ENCODE data around the gene GJA10.
"Not testable (repeated sequence)": the region's sequence is repeated elsewhere in the genome, so short reads cannot be mapped to it uniquely, and the experiment has no call there.

GJA10 gene

GRCh38 chr6:89887452-89888137, 6.7 kb upstream of the GJA10 start:
- Histone ChIP-seq H2BK15ac (replicated peaks; ENCODE audit: low read depth) (no peak overlapping the region), H3K56ac (ENCODE audit: low read length) (no peak overlapping the region), H3K18ac (ENCODE audit: low read length) (no peak overlapping the region), H3K36me3 (ENCODE audit: control insufficient read depth, insufficient read depth, low read length) (no peaks in the 10 kb centered on the region), H2BK5ac (ENCODE audit: low read length) (no peak overlapping the region), H4K8ac (ENCODE audit: low read depth, low read length) (no peak overlapping the region), H3K4me3 (ENCODE audit: low read length) (no peak overlapping the region), H2AK5ac (ENCODE audit: low read length) (no peak overlapping the region), H3K4me1 (ENCODE audit: control insufficient read depth, low read depth, low read length) (peaks cover 2% of the 10 kb centered on the region), H2BK120ac (ENCODE audit: low read depth, low read length) (no peak overlapping the region), H3K27ac (ENCODE audit: low read depth, low read length) (no peak overlapping the region), H3K79me2 (ENCODE audit: control insufficient read depth, insufficient read depth, low read length) (no peaks in the 10 kb centered on the region), H3K9ac (ENCODE audit: low read length) (no peak overlapping the region), H4K5ac (ENCODE audit: low read length) (no peak overlapping the region), H3K23ac (ENCODE audit: low read length) (no peak overlapping the region), H3K4me2 (ENCODE audit: low read length) (no peak overlapping the region), H3K79me1 (ENCODE audit: low read length) (no peaks in the 10 kb centered on the region), H3K27me3 (ENCODE audit: insufficient read depth, low read length, poor library complexity) (no peaks in the 10 kb centered on the region), H3K4ac (ENCODE audit: low read depth, low read length) (no peak overlapping the region)
- DNase-seq = peak; percentile 16
- WGBS (ENCODE audit: extremely low coverage, insufficient coverage, low lambda C conversion rate) = no CpG with 5 or more reads among the region's 43 CpGs

- Histone ChIP-seq H2BK15ac (replicated peaks; ENCODE audit: low read depth) (no peak overlapping the region), H3K9ac (ENCODE audit: low read length) (no peak overlapping the region), H2BK120ac (ENCODE audit: low read depth, low read length) (no peak overlapping the region), H2AK5ac (ENCODE audit: low read length) (no peak overlapping the region), H3K4ac (ENCODE audit: low read depth, low read length) (no peak overlapping the region), H4K5ac (ENCODE audit: low read length) (no peak overlapping the region), H3K4me3 (ENCODE audit: low read length) (no peak overlapping the region), H3K79me2 (ENCODE audit: control insufficient read depth, insufficient read depth, low read length) (no peaks in the 10 kb centered on the region), H3K23ac (ENCODE audit: low read length) (no peak overlapping the region), H3K18ac (ENCODE audit: low read length) (no peak overlapping the region), H4K8ac (ENCODE audit: low read depth, low read length) (no peak overlapping the region), H3K27ac (ENCODE audit: low read depth, low read length) (no peak overlapping the region), H3K36me3 (ENCODE audit: control insufficient read depth, insufficient read depth, low read length) (no peaks in the 10 kb centered on the region), H3K4me2 (ENCODE audit: low read length) (no peak overlapping the region), H3K79me1 (ENCODE audit: low read length) (no peaks in the 10 kb centered on the region), H3K27me3 (ENCODE audit: insufficient read depth, low read length, poor library complexity) (no peaks in the 10 kb centered on the region), H2BK5ac (ENCODE audit: low read length) (no peak overlapping the region), H3K4me1 (ENCODE audit: control insufficient read depth, low read depth, low read length) (peaks cover 2% of the 10 kb centered on the region), H3K56ac (ENCODE audit: low read length) (no peak overlapping the region)
- no CpG with 5 or more reads among the region's 7 CpGs for WGBS (ENCODE audit: extremely low coverage, insufficient coverage, low lambda C conversion rate)
- no peak for DNase-seq
Measured at GRCh38 chr6:89888138-89888514, 6.1 kb upstream of the GJA10 start.

- Histone ChIP-seq H2BK5ac (ENCODE audit: low read length) (no peak overlapping the region), H3K18ac (ENCODE audit: low read length) (no peak overlapping the region), H3K56ac (ENCODE audit: low read length) (no peak overlapping the region), H3K4me1 (ENCODE audit: control insufficient read depth, low read depth, low read length) (peaks cover 2% of the 10 kb centered on the region), H3K4me2 (ENCODE audit: low read length) (no peak overlapping the region), H3K4ac (ENCODE audit: low read depth, low read length) (no peak overlapping the region), H2BK120ac (ENCODE audit: low read depth, low read length) (no peak overlapping the region), H3K79me1 (ENCODE audit: low read length) (no peaks in the 10 kb centered on the region), H3K27ac (ENCODE audit: low read depth, low read length) (no peak overlapping the region), H3K9ac (ENCODE audit: low read length) (no peak overlapping the region), H3K4me3 (ENCODE audit: low read length) (no peak overlapping the region), H4K5ac (ENCODE audit: low read length) (no peak overlapping the region), H3K36me3 (ENCODE audit: control insufficient read depth, insufficient read depth, low read length) (no peaks in the 10 kb centered on the region), H3K27me3 (ENCODE audit: insufficient read depth, low read length, poor library complexity) (no peaks in the 10 kb centered on the region), H4K8ac (ENCODE audit: low read depth, low read length) (no peak overlapping the region), H3K79me2 (ENCODE audit: control insufficient read depth, insufficient read depth, low read length) (no peaks in the 10 kb centered on the region), H2AK5ac (ENCODE audit: low read length) (no peak overlapping the region), H3K23ac (ENCODE audit: low read length) (no peak overlapping the region), H2BK15ac (replicated peaks; ENCODE audit: low read depth) (no peak overlapping the region)
- DNase-seq = no peak
- WGBS (ENCODE audit: extremely low coverage, insufficient coverage, low lambda C conversion rate) = no CpG with 5 or more reads among the region's 3 CpGs
Measured at GRCh38 chr6:89888871-89889270, 5.4 kb upstream of the GJA10 start.

- not testable (repeated sequence) for H4K8ac ChIP-seq (ENCODE audit: low read depth, low read length); H3K4ac ChIP-seq (ENCODE audit: low read depth, low read length); H3K18ac ChIP-seq (ENCODE audit: low read length); H3K36me3 ChIP-seq (ENCODE audit: control insufficient read depth, insufficient read depth, low read length); H2AK5ac ChIP-seq (ENCODE audit: low read length); H3K4me2 ChIP-seq (ENCODE audit: low read length); H4K5ac ChIP-seq (ENCODE audit: low read length); H3K9ac ChIP-seq (ENCODE audit: low read length); H3K27me3 ChIP-seq (ENCODE audit: insufficient read depth, low read length, poor library complexity); H3K79me1 ChIP-seq (ENCODE audit: low read length); H2BK120ac ChIP-seq (ENCODE audit: low read depth, low read length); H2BK15ac ChIP-seq (replicated peaks; ENCODE audit: low read depth); H3K4me3 ChIP-seq (ENCODE audit: low read length); H2BK5ac ChIP-seq (ENCODE audit: low read length); H3K56ac ChIP-seq (ENCODE audit: low read length); H3K27ac ChIP-seq (ENCODE audit: low read depth, low read length); H3K79me2 ChIP-seq (ENCODE audit: control insufficient read depth, insufficient read depth, low read length); H3K4me1 ChIP-seq (ENCODE audit: control insufficient read depth, low read depth, low read length); H3K23ac ChIP-seq (ENCODE audit: low read length)
- peak; percentile 88 for DNase-seq
- no CpG with 5 or more reads among the region's 11 CpGs for WGBS (ENCODE audit: extremely low coverage, insufficient coverage, low lambda C conversion rate)
Measured at GRCh38 chr6:89890845-89891528, 3.3 kb upstream of the GJA10 start.

GRCh38 chr6:89892577-89892976, 1.7 kb upstream of the GJA10 start:
- H3K79me1 ChIP-seq (ENCODE audit: low read length); H3K18ac ChIP-seq (ENCODE audit: low read length); H4K5ac ChIP-seq (ENCODE audit: low read length); H2AK5ac ChIP-seq (ENCODE audit: low read length); H2BK5ac ChIP-seq (ENCODE audit: low read length); H3K56ac ChIP-seq (ENCODE audit: low read length); H3K27me3 ChIP-seq (ENCODE audit: insufficient read depth, low read length, poor library complexity); H3K9ac ChIP-seq (ENCODE audit: low read length); H3K27ac ChIP-seq (ENCODE audit: low read depth, low read length); H3K79me2 ChIP-seq (ENCODE audit: control insufficient read depth, insufficient read depth, low read length); H4K8ac ChIP-seq (ENCODE audit: low read depth, low read length); H3K4ac ChIP-seq (ENCODE audit: low read depth, low read length); H3K4me2 ChIP-seq (ENCODE audit: low read length); H3K36me3 ChIP-seq (ENCODE audit: control insufficient read depth, insufficient read depth, low read length); H3K23ac ChIP-seq (ENCODE audit: low read length); H2BK15ac ChIP-seq (replicated peaks; ENCODE audit: low read depth); H3K4me3 ChIP-seq (ENCODE audit: low read length); DNase-seq; H3K4me1 ChIP-seq (ENCODE audit: control insufficient read depth, low read depth, low read length); H2BK120ac ChIP-seq (ENCODE audit: low read depth, low read length): not testable (repeated sequence)
- no CpG with 5 or more reads among the region's 8 CpGs for WGBS (ENCODE audit: extremely low coverage, insufficient coverage, low lambda C conversion rate)
